Activated T-cell treated with anti-CD3 and anti-CD28 coated beads, Interleukin-2, amount 50 U/mL, for 1 hour (primary cell): ENCODE measurements around the gene LTBP4.

Source experiments
- DNase-seq: peaks from one replicate; pipeline ENCODE4 v3.0.0-alpha.2; 2020

The LTBP4 gene

GRCh38 chr19:40671404-40671803 lies 70.2 kb downstream of the LTBP4 start:
- no peak for DNase-seq

- DNase-seq, result no peak
Measured at GRCh38 chr19:40672038-40672437, 70.9 kb downstream of the LTBP4 start.

GRCh38 chr19:40672573-40673299 lies 71.6 kb downstream of the LTBP4 start:
- no peak for DNase-seq

- no peak for DNase-seq
Measured at GRCh38 chr19:40673397-40673796, 72.2 kb downstream of the LTBP4 start.

- no peak for DNase-seq
Measured at GRCh38 chr19:40674291-40674690, 73.1 kb downstream of the LTBP4 start.

GRCh38 chr19:40677156-40677555 lies 76.0 kb downstream of the LTBP4 start:
- no peak for DNase-seq
